ENCODE results near the gene CNIH3.

DNA sequence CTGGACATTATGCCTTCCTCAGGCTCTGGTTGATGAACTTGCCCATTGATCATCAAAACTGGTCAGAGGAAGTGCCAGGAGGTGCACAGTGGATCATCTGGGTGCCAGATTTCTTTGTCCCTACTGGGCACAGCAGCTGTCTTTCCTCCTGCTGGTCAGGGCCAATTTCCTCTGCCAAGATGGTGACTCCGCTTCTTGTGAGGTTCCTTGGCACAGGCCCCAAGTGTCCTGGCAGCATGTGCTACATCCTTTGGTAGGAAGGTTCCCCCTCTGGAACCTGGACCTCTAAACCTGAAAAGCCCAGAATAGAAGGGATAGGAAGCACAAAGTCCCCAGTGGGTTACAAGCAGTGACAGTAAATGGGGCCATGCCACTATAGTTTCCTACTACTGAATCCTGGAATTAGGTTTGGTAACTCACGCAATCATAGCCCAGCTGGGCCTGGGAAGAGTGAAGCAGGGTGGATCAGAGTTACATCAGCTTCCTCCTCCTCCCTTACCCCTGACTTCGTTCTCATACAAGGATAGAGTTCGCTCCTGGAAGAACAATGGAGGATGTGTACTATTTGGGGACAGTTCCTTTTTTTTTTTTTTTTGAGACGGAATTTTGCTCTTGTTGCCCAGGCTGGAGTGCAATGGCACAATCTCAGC lies 147.1 kb downstream of the CNIH3 start:
- TF ChIP-seq, protein P1, sequence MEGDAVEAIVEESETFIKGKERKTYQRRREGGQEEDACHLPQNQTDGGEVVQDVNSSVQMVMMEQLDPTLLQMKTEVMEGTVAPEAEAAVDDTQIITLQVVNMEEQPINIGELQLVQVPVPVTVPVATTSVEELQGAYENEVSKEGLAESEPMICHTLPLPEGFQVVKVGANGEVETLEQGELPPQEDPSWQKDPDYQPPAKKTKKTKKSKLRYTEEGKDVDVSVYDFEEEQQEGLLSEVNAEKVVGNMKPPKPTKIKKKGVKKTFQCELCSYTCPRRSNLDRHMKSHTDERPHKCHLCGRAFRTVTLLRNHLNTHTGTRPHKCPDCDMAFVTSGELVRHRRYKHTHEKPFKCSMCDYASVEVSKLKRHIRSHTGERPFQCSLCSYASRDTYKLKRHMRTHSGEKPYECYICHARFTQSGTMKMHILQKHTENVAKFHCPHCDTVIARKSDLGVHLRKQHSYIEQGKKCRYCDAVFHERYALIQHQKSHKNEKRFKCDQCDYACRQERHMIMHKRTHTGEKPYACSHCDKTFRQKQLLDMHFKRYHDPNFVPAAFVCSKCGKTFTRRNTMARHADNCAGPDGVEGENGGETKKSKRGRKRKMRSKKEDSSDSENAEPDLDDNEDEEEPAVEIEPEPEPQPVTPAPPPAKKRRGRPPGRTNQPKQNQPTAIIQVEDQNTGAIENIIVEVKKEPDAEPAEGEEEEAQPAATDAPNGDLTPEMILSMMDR (IDR thresholded peaks at IDR 0.05; ENCODE audit: low read depth, low read length, poor library complexity, severe bottlenecking) = no peak
- TF ChIP-seq EZH2phosphoT487 (IDR thresholded peaks at IDR 0.05; ENCODE audit: borderline replicate concordance, low read length) = no peak
